Activated CD4-positive, alpha-beta T cell treated with anti-CD3 and anti-CD28 coated beads for 36 hours (primary cell): ENCODE results near the gene AFG1L. TPM values are rescaled to one million over a fixed set of nuclear protein-coding genes. Genes with fewer than 3 reads are reported as not detected.
A peak's percentile ranks its signal among the peaks of the same experiment; 100 is the strongest.
"Not testable (repeated sequence)": the region's sequence is repeated elsewhere in the genome, so short reads cannot be mapped to it uniquely, and the experiment has no call there.

Experiments
- ATAC-seq: fragments of 200-7000 bp; cut with Tn5 transposase; one replicate; pipeline ENCODE4 v1.10.0; 2021; ENCODE audit warnings: mild to moderate bottlenecking, moderate library complexity
- CTCF ChIA-PET: fragments of 350-600 bp; sonication (Branson Sonifier 250); formaldehyde crosslinking; loops from one replicate; lab custom pipeline; 2021; ENCODE audit warnings: antibody characterized with exemption; lab: Charles Lee
- POLR2A ChIA-PET: fragments of 350-600 bp; sonication (Branson Sonifier 250); formaldehyde crosslinking; loops from one replicate; lab custom pipeline; 2021; ENCODE audit warnings: antibody characterized with exemption, inconsistent platforms; lab: Charles Lee
- DNase-seq: peaks from one replicate; pipeline ENCODE4 v3.0.0-alpha.2; 2020
- H3K27ac Mint-ChIP-seq: one replicate; pipeline ENCODE4 v1.8.0; 2021; ENCODE audit warnings: mixed read lengths
- H3K27me3 Mint-ChIP-seq: one replicate; pipeline ENCODE4 v1.8.0; 2021; ENCODE audit warnings: mixed read lengths
- H3K36me3 Mint-ChIP-seq: one replicate; pipeline ENCODE4 v1.8.0; 2021; ENCODE audit warnings: low read depth, mixed read lengths
- H3K4me1 Mint-ChIP-seq: one replicate; pipeline ENCODE4 v1.8.0; 2021; ENCODE audit warnings: mixed read lengths
- H3K4me3 Mint-ChIP-seq: one replicate; pipeline ENCODE4 v1.8.0; 2021; ENCODE audit warnings: mild to moderate bottlenecking, moderate library complexity, mixed read lengths
- H3K9me3 Mint-ChIP-seq: one replicate; pipeline ENCODE4 v1.8.0; 2021; ENCODE audit warnings: low read depth, mixed read lengths
- intact Hi-C, 2 experiments: fragments of 100-400 bp; cut with DNase I in 1 of 2; cut with micrococcal nuclease in 1 of 2; formaldehyde crosslinking; loops; one replicate each; pipeline versions ENCODE4 v1.14.2 to v1.15.1; 2022 to 2024; cut with DNase I, micrococcal nuclease
- total RNA-seq, 2 experiments: library from RNA; stranded (reverse); gene quantifications; one replicate each; pipeline ENCODE4 v1.2.3, GENCODE V29; 2021

The AFG1L gene
- total RNA-seq, 2 experiments from 2014 or later, result 6.6 TPM

DNA sequence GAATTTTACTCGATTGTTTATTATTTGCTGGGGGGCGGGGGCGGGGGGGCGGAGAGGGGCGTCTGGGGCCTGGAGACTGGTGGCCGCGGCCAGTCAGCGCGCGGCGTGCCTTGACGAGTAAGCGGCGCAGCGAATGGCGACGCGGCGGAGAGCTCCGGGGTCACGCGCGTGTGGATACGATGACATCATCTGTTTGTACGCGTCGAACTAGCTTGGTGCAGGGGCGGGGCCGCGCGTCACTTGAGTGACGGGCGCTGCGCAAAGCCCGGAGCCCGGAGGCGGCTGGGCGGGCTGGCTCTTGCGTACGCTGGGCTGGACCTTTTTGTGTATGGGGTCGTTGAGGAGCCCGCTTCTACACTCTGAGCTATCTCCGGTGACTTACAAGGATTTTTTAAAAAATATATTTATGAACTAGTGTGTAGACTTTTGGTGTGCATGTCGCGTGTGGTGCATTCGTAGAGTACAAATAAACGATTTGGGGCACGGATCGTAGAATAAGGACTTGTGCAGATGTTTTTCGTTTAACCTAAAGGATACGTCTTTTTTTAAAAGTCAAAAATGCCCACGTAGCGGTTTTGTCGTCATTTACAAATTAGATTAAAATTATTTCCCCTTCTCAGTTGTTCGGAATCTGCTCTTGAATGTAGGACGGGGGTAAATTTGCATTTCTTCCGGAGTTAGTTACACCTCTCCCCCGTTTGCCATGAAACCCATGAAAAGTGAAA, 263.7 kb downstream of the AFG1L start:
- no peaks in the 10 kb centered on the region for H3K9me3 Mint-ChIP-seq
- H3K4me3 Mint-ChIP-seq, result peak overlapping the region; percentile 83
- ATAC-seq (peak; percentile 71), DNase-seq (peak; percentile 98)
- intact Hi-C loops, result loop anchor here (1.0 to 10.0 kb wide), 22 partner anchors 224 to 1101 kb away; partner anchors contain the start of genes CD164 (in 2 of the 2), CEP57L1 (in 2 of the 2), SNX3 (in 2 of the 2) and ARMC2 (in 1 of the 2)
- H3K4me1 Mint-ChIP-seq, result peaks cover 21% of the 10 kb centered on the region
- CTCF ChIA-PET, result interaction anchor here (0.6 to 1.5 kb wide), 4 partner anchors 17 to 952 kb away, joined by 3 to 5 read pairs (median 4); partner anchors contain the start of gene SESN1
- POLR2A ChIA-PET, result interaction anchor here (0.6 to 1.6 kb wide), 11 partner anchors 23 to 594 kb away, joined by 3 to 8 read pairs (median 4); partner anchors contain the start of genes ARMC2, CEP57L1 and SESN1
- H3K27ac Mint-ChIP-seq, result peak overlapping the region; percentile 89
- peaks cover 14% of the 10 kb centered on the region for H3K27me3 Mint-ChIP-seq
- H3K36me3 Mint-ChIP-seq, result peaks cover 11% of the 10 kb centered on the region

DNA sequence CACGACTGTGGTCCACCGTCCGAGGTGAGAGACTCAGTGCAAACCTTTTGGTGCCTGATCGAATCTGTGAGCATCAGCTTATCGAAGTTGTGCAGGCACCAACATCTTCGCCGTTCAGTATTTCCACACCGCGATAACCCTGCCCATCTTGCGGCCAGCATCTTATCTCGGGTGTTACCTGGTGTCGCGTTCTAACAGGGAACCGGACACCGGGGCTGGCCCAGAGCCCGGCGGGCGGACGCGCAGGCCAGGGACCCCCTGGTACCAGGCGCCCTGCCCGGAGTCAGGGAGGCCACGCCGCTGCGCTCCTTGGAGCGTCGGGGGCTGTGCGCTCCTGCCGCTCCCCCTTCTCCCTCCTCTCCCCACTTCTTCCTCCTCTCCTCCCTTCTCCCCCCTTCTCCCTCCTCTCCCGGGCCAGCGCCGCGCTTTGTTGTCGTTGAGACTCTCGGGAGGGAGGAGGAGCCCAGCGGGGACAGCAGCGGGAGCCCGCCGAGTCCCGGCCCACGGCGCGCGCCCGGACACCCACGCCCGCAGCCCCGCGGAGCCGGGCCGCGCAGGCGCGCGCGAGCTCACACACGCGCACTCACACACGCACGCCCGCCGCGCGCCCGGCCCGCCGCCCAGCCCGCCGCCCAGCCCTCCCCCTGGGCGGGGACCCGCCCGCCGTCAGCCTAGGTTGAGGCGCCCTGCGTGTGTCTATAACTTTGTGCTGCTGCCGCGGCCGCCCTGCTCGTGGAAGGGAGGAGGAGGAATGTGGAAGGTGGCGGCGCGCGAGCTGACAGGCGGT, 264.4 kb downstream of the AFG1L start:
- peak overlapping the region; percentile 83 for H3K4me3 Mint-ChIP-seq
- intact Hi-C loops, result loop anchor here (1.0 to 10.0 kb wide), 13 partner anchors 223 to 1102 kb away; partner anchors contain the start of genes CD164 (in 1 of the 2), CEP57L1 (in 1 of the 2), OSTM1 (in 1 of the 2) and PDSS2 (in 1 of the 2)

DNA sequence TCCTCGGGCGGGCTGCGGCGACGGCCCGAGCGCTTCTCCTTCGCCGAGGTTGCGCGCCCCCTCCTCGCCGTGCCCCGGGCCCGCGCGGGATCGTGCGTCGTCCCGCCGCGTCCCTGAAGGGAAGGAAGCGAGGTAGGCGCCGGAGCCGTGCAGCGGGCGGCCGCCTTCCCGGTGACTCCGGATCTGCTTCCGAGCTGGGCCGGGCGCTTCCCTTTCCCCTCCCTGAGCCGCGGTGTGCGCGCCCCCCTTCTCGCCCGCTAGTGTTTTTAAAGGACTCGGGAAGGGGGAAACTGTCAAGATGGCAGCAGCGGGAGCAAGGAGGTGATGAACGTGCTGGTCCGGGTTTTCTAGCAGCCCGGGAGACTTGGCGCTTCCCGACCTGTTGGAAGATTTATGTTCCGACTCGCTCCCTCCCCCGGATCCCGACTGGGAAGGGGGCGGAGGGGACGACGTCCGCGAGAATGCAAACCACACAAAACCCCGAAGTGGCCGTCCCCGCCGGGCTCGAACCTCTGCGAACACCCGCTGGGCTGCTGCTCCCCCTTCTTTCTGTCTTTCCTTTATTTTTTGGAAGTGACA, 265.1 kb downstream of the AFG1L start:
- ChIA-PET POLR2A (interaction anchor here (0.6 to 1.5 kb wide), 2 partner anchors 535 to 816 kb away, joined by 3 to 5 read pairs; partner anchors contain the start of genes CEP57L1 and SESN1), CTCF (no interaction called here)
- DNase-seq, result peak; percentile 44
- no peaks in the 10 kb centered on the region for H3K9me3 Mint-ChIP-seq
- peak overlapping the region; percentile 47 for H3K27ac Mint-ChIP-seq
- ATAC-seq, result peak; percentile 1
- peaks cover 34% of the 10 kb centered on the region for H3K4me1 Mint-ChIP-seq
- H3K27me3 Mint-ChIP-seq, result peaks cover 14% of the 10 kb centered on the region
- intact Hi-C loops, result loop anchor here (1.0 to 10.0 kb wide), 15 partner anchors 37 to 1103 kb away; partner anchors contain the start of genes CD164 (in 1 of the 2), CEP57L1 (in 1 of the 2), OSTM1 (in 1 of the 2) and PDSS2 (in 1 of the 2)
- peak overlapping the region; percentile 83 for H3K4me3 Mint-ChIP-seq
- peaks cover 11% of the 10 kb centered on the region for H3K36me3 Mint-ChIP-seq

More for the DNA sequence above, 264.4 kb downstream of the AFG1L start:
- peak; percentile 89 for DNase-seq
- peaks cover 14% of the 10 kb centered on the region for H3K27me3 Mint-ChIP-seq
- H3K4me1 Mint-ChIP-seq, result peaks cover 27% of the 10 kb centered on the region
- H3K9me3 Mint-ChIP-seq, result no peaks in the 10 kb centered on the region
- ChIA-PET CTCF (interaction anchor here (1.1 kb wide), 1 partner anchor 535 kb away, joined by 4 read pairs; the partner anchor contains the start of gene SESN1), POLR2A (interaction anchor here (0.6 to 1.6 kb wide), 6 partner anchors 240 to 816 kb away, joined by 3 to 8 read pairs (median 4); partner anchors contain the start of genes ARMC2, CEP57L1 and SESN1)
- peak; percentile 62 for ATAC-seq
- peaks cover 11% of the 10 kb centered on the region for H3K36me3 Mint-ChIP-seq
- H3K27ac Mint-ChIP-seq, result peak overlapping the region; percentile 89

DNA sequence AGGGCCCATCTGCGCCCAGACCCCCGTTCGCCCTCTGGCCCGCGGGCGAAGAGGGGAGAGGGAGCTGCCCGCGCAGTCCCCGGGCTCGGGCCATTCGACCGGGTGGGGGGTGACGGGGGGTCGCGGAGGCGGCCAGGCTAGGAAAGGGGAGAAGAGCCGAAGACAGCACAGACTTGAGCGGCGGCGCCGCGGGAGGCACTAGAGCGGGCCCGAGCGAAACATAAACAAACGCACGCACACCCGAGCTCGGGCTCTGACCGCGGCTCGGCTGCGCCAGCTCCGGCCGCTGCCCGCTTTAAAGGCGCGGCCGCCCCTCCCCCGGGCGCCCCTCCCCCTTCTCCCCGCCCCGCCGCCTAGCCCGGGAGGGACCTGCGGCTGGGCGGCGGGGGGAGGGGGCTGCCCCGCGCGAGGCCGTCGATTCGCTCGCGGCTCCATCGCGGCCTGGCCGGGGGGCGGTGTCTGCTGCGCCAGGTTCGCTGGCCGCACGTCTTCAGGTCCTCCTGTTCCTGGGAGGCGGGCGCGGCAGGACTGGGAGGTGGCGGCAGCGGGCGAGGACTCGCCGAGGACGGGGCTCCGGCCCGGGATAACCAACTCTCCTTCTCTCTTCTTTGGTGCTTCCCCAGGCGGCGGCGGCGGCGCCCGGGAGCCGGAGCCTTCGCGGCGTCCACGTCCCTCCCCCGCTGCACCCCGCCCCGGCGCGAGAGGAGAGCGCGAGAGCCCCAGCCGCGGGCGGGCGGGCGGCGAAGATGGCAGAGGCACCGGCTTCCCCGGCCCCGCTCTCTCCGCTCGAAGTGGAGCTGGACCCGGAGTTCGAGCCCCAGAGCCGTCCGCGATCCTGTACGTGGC, 265.8 kb downstream of the AFG1L start, which contains the start of gene FOXO3:
TSS of gene FOXO3 (plus strand) at position 455 of the 846 bp plus-strand sequence. CDS start at position 747, 292 bp downstream.
- Mint-ChIP-seq H3K9me3 (no peaks in the 10 kb centered on the region), H3K4me3 (peak within 1 kb of the TSS; percentile 83), H3K27ac (peak within 1 kb of the TSS; percentile 47), H3K36me3 (peaks cover 11% of the 10 kb centered on the region), H3K27me3 (peaks cover 11% of the 10 kb centered on the region), H3K4me1 (peaks cover 41% of the 10 kb centered on the region)
- ATAC-seq, result no peak
- intact Hi-C loops, result loop anchor here in 1 of 2 experiments (5.0 kb wide), 2 partner anchors 37 to 107 kb away; no protein-coding TSS in a partner anchor
- ChIA-PET CTCF (no interaction called here), POLR2A (no interaction called here)
- peak; percentile 71 for DNase-seq

DNA sequence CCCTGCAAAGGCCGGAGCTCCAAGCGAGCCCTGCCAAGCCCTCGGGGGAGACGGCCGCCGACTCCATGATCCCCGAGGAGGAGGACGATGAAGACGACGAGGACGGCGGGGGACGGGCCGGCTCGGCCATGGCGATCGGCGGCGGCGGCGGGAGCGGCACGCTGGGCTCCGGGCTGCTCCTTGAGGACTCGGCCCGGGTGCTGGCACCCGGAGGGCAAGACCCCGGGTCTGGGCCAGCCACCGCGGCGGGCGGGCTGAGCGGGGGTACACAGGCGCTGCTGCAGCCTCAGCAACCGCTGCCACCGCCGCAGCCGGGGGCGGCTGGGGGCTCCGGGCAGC, 266.4 kb downstream of the AFG1L start:
- H3K9me3 Mint-ChIP-seq, ATAC-seq, CTCF ChIA-PET, H3K27ac Mint-ChIP-seq, H3K4me3 Mint-ChIP-seq, POLR2A ChIA-PET, DNase-seq: not testable (repeated sequence)
- Mint-ChIP-seq H3K27me3 (peaks cover 11% of the 10 kb centered on the region), H3K4me1 (peaks cover 47% of the 10 kb centered on the region), H3K36me3 (peaks cover 15% of the 10 kb centered on the region)
- intact Hi-C loops, result loop anchor here in 1 of 2 experiments (5.0 kb wide), 2 partner anchors 36 to 106 kb away; no protein-coding TSS in a partner anchor

DNA sequence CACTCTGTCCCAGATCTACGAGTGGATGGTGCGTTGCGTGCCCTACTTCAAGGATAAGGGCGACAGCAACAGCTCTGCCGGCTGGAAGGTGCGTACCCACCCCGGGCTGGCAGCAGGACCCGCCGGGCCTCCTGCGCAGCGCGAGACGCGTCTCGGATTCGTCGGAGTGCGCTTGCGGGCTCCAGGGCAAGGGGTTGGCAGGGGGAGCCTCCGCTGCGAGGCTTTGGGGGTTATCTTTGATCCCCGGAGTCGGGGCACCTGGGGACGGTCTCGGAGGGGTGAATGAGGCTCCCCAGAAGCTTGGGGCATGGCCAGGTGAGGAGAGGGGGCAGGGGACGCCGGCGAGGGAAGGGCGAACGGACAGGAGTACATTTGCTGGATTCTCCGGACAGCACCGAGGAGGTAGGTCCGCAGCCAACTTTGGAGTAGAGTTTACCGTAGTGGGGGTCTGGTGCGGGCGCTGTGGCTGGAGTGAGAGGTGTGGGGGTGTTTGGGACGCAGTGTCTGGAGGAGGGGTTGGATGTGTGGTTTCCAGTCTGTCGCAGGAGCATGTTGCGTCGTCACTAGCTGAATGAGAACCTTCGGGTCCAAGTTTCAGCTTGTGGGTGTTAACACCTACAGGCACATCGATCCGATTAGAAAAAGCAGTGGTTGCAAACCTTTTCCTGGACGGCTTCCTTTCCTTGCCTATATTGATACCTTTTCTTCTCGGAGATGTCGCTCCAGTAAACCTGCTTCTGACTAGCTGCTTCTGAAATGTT, 267.1 kb downstream of the AFG1L start:
- intact Hi-C loops, result loop anchor here in 1 of 2 experiments (5.0 kb wide), 2 partner anchors 35 to 105 kb away; no protein-coding TSS in a partner anchor
- DNase-seq, result no peak
- H3K27ac Mint-ChIP-seq, result no peak overlapping the region
- ATAC-seq, result no peak
- CTCF ChIA-PET, result interaction anchor here (0.7 to 1.1 kb wide), 2 partner anchors 444 to 457 kb away, joined by 3 to 4 read pairs; no protein-coding TSS in a partner anchor
- POLR2A ChIA-PET, result no interaction called here
- H3K27me3 Mint-ChIP-seq, result peaks cover 11% of the 10 kb centered on the region
- peaks cover 15% of the 10 kb centered on the region for H3K36me3 Mint-ChIP-seq
- H3K9me3 Mint-ChIP-seq, result no peaks in the 10 kb centered on the region
- peaks cover 51% of the 10 kb centered on the region for H3K4me1 Mint-ChIP-seq
- H3K4me3 Mint-ChIP-seq, result peak overlapping the region; percentile 29

DNA sequence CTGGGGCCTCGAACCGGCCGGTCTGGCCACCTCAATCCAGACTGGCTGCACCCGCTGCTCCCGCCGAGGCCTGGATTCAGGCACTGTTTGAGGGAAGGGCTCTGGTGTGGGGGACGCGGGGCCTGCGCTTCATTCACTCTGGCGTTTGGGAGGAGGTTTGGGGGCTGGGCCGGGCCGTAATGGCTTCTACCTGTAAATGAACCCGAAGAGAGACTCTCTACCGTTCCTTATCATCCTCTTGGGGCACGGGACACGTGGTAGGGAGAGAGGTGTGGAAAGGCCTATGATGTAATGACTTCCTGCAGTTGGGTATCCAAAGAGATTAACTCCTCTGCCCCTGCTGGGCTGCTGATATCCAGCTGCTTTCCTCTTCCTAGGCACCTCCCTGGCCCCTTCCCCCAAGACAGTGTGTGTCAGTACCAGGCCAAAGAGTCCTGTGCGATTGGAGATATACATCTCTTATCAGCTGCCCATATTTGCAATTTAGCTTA, 267.7 kb downstream of the AFG1L start:
- Mint-ChIP-seq H3K4me1 (peaks cover 52% of the 10 kb centered on the region), H3K9me3 (no peaks in the 10 kb centered on the region), H3K36me3 (peaks cover 19% of the 10 kb centered on the region), H3K27me3 (peaks cover 11% of the 10 kb centered on the region), H3K4me3 (peak overlapping the region; percentile 29), H3K27ac (no peak overlapping the region)
- no peak for DNase-seq
- no peak for ATAC-seq
- CTCF ChIA-PET, result interaction anchor here (0.7 to 1.1 kb wide), 2 partner anchors 445 to 458 kb away, joined by 3 to 4 read pairs; no protein-coding TSS in a partner anchor
- POLR2A ChIA-PET, result no interaction called here
- intact Hi-C loops, result loop anchor here in 1 of 2 experiments (5.0 kb wide), 2 partner anchors 35 to 105 kb away; no protein-coding TSS in a partner anchor

DNA sequence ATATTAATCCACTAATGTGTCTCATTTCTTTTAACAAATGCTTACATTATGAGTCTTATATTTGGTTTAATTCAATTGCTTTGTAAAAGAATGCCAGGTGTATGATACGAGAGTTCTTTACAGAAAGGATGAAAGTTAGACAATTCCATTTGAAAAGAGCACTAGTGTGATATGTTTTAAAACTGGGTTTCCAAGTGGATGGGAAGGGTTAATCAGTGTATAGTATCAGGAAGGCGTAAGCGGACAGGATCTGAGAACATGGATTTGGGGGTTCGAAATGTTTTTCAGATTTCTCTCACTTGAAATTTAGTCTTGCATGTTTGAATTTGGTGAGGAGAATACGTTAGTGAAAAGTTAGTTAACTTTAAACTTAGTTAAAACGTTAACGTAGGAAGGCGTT, 268.4 kb downstream of the AFG1L start:
- intact Hi-C loops, result loop anchor here in 1 of 2 experiments (5.0 kb wide), 2 partner anchors 34 to 104 kb away; no protein-coding TSS in a partner anchor
- peaks cover 11% of the 10 kb centered on the region for H3K27me3 Mint-ChIP-seq
- H3K36me3 Mint-ChIP-seq, result peaks cover 24% of the 10 kb centered on the region
- H3K9me3 Mint-ChIP-seq, result no peaks in the 10 kb centered on the region
- H3K4me1 Mint-ChIP-seq, result peaks cover 56% of the 10 kb centered on the region
- DNase-seq, result no peak
- no peak overlapping the region for H3K4me3 Mint-ChIP-seq
- no peak for ATAC-seq
- no peak overlapping the region for H3K27ac Mint-ChIP-seq
- POLR2A ChIA-PET, result no interaction called here
- CTCF ChIA-PET, result interaction anchor here (1.1 kb wide), 1 partner anchor 459 kb away, joined by 3 read pairs; no protein-coding TSS in a partner anchor

DNA sequence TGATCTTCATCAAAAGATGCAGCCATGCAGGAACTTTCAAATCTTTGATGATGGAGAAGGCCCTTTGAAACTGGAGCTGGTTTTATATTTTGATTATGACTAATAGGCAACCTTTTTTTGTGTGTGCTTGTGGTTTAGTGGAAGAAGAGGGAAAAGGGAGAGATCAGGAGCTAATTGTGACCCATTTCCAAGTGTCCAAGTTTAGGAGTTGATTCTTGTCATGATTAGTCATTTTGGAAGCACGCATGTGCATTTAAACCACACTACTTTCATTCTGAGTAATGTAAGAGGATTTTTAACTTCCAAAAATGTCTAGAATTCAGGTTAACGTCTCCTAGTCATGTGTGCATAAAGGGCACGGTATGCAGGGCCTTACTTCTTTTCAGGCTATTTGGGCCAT, 269.3 kb downstream of the AFG1L start:
- Mint-ChIP-seq H3K27me3 (peaks cover 11% of the 10 kb centered on the region), H3K4me3 (peak overlapping the region; percentile 9), H3K27ac (no peak overlapping the region), H3K36me3 (peaks cover 32% of the 10 kb centered on the region), H3K9me3 (no peaks in the 10 kb centered on the region), H3K4me1 (peaks cover 64% of the 10 kb centered on the region)
- CTCF ChIA-PET, result interaction anchor here (0.6 to 1.3 kb wide), 3 partner anchors 40 to 507 kb away, joined by 3 read pairs; no protein-coding TSS in a partner anchor
- ATAC-seq (no peak), DNase-seq (no peak)
- POLR2A ChIA-PET, result interaction anchor here (0.5 kb wide), 1 partner anchor 531 kb away, joined by 3 read pairs; the partner anchor contains the start of gene SESN1
- intact Hi-C loops, result loop anchor here (1.0 to 5.0 kb wide), 6 partner anchors 17 to 319 kb away; no protein-coding TSS in a partner anchor
